Peyer's patch (tissue), 4 donors: ENCODE data around the gene CACNA1A. TPM values are rescaled to one million over a fixed set of nuclear protein-coding genes. Genes with fewer than 3 reads are reported as not detected.
"Not testable (repeated sequence)": the region's sequence is repeated elsewhere in the genome, so short reads cannot be mapped to it uniquely, and the experiment has no call there.

ENCODE experiments used
- DNase-seq, 3 donors: peaks; one replicate each; pipeline ENCODE4 v3.0.0-alpha.2; 2017 to 2019
- H3K27ac ChIP-seq, 4 donors: fragments of 200-600 bp; sonication (generic); one replicate each; pipeline ENCODE4 v1.5.1; 2016 to 2019
- H3K27me3 ChIP-seq, 2 donors: fragments of 200-600 bp; sonication (generic); one replicate each; pipeline ENCODE4 v1.5.1; 2019
- H3K36me3 ChIP-seq, 3 donors: fragments of 200-600 bp; sonication (generic); one replicate each; pipeline ENCODE4 v1.5.1; 2016 to 2019
- H3K4me1 ChIP-seq, 4 donors: fragments of 200-600 bp; sonication (generic); one replicate each; pipeline ENCODE4 v1.5.1; 2016 to 2019
- H3K4me3 ChIP-seq, 4 donors: fragments of 200-600 bp; sonication (generic); 1 replicate in 3 of 4; 2 replicates in 1 of 4; pipeline ENCODE4 v1.5.1; 2016 to 2019; ENCODE audit warnings: mild to moderate bottlenecking in 1 of 4
- H3K9me3 ChIP-seq, 4 donors: fragments of 200-600 bp; sonication (generic); one replicate each; pipeline ENCODE4 v1.5.1; 2016 to 2019; ENCODE audit warnings: mild to moderate bottlenecking in 1 of 4
- POLR2A ChIP-seq, 2 donors: fragments of 450-650 bp; IDR thresholded peaks; one replicate each; pipeline ENCODE4 v1.5.1; 2017; ENCODE audit warnings: antibody characterized with exemption in 2 of 2, mild to moderate bottlenecking in 2 of 2, moderate library complexity in 2 of 2
- total RNA-seq, 4 donors: library from RNA; depleted of rRNA; stranded (reverse); fragments of >200 nt; gene quantifications; one replicate each; pipeline ENCODE4 v1.1.0, GENCODE V29; 2016
- TF ChIP-seq, protein P1 (sequence below), 6 experiments: fragments of 450-650 bp in 4 of 6; fragments of 200-600 bp in 2 of 6; sonication (generic) in 1 of 6; IDR thresholded peaks; one replicate each; pipeline ENCODE4 v1.5.1; 2017 to 2019; ENCODE audit warnings: antibody characterized with exemption in 6 of 6, mild to moderate bottlenecking in 3 of 6, moderate library complexity in 1 of 6

The CACNA1A gene
- total RNA-seq, 4 donors from 2014 or later, result 16.8 to 25.7 (median 21.7) TPM

DNA sequence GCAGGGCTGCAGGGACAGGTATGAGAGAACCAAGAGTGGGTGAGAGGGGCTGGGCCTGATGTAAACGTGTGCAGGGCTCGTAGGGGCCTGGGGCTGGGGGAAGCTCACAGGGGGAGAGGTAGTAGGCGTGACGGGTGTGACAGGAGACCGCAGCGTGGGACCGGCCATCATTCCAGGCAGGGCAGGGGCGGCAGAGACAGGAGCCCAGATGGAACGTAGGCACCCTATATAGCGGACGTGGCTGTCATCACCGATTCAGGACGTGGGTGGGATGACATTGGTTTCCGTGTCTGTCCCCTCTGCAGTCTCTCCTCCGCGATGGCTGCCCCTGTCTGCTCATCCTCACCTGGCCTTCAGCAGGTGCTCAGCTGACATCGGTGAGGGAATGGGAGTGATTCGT is 307.6 kb downstream of the CACNA1A start:
- Histone ChIP-seq H3K4me3 (no peak overlapping the region), H3K27ac (no peak overlapping the region), H3K36me3 (no peaks in the 10 kb centered on the region), H3K4me1 (peaks cover 0 to 9% (median 0%) of the 10 kb centered on the region in 4 donors), H3K9me3 (no peaks in the 10 kb centered on the region), H3K27me3 (no peaks in the 10 kb centered on the region)
- TF ChIP-seq, protein P1, sequence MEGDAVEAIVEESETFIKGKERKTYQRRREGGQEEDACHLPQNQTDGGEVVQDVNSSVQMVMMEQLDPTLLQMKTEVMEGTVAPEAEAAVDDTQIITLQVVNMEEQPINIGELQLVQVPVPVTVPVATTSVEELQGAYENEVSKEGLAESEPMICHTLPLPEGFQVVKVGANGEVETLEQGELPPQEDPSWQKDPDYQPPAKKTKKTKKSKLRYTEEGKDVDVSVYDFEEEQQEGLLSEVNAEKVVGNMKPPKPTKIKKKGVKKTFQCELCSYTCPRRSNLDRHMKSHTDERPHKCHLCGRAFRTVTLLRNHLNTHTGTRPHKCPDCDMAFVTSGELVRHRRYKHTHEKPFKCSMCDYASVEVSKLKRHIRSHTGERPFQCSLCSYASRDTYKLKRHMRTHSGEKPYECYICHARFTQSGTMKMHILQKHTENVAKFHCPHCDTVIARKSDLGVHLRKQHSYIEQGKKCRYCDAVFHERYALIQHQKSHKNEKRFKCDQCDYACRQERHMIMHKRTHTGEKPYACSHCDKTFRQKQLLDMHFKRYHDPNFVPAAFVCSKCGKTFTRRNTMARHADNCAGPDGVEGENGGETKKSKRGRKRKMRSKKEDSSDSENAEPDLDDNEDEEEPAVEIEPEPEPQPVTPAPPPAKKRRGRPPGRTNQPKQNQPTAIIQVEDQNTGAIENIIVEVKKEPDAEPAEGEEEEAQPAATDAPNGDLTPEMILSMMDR (IDR thresholded peaks at IDR 0.05), result no peak
- TF ChIP-seq POLR2A (IDR thresholded peaks at IDR 0.05), result no peak
- DNase-seq, result no peak

DNA sequence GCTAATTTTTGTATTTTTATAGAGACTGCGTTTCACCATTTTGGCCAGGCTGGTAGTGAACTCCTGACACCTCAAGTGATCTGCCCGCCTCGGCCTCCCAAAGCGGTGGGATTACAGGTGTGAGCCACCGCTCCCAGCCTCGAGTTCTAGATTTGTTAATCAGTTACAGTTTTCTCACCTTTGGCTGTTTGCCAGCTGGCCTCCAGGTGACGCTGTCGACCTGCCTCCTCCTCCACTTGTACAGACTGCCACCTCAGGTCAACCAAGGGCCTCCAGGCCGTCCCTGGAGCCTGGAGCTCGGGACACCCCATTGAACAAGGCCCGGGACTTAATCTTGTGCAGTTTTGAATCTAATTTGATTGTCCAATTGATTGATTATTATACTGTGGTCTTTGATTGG is 310.6 kb downstream of the CACNA1A start:
- peak; percentile 72 to 92 (median 84) for DNase-seq
- H3K27me3 ChIP-seq, result no peaks in the 10 kb centered on the region
- TF ChIP-seq, protein P1 (IDR thresholded peaks at IDR 0.05), result peak; percentile 48 to 57 (median 50)
- no peak for TF ChIP-seq POLR2A (IDR thresholded peaks at IDR 0.05)
- peak overlapping the region in 2 of 4 donors; percentile 33 to 39 for H3K27ac ChIP-seq
- H3K9me3 ChIP-seq, result no peaks in the 10 kb centered on the region
- peaks cover 0 to 19% (median 0%) of the 10 kb centered on the region in 4 donors for H3K4me1 ChIP-seq
- H3K4me3 ChIP-seq, result no peak overlapping the region
- H3K36me3 ChIP-seq, result no peaks in the 10 kb centered on the region

DNA sequence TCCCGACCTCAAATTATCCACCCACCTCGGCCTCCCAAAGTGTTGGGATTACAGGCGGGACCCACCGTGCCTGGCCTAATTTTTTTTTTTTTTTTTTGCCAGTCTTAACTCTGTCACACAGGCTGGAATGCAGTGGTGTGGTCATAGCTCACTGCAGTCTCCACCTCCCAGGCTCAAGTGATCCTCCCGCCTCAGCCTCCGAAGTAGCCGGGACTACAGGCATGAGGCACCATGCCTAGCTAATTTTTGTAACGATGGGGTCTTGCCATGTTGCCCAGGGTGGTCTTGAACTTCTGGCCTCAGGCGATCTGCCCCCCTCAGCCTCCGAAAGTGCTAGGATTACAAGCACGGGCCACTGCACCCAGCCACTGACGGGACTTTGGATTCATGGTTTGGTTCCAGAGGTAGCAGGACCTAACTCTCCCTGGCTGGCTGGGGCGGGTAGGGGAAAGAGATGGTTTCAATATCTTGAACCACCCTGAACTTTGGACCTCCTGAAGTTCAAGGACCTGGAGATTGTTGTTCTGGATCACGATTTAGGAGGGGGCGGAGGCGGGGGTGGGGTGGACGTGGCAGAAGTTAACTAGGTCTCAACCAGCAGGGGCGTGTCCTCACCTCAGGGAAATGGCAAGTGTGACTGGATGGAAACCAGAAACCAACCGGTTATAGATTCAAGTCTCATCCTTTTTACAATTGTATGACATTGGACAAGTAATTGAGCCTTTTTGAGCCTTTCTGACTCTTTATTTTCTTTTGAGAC is 315.3 kb downstream of the CACNA1A start:
- peak overlapping the region in 1 of 4 donors; percentile 27 for H3K4me3 ChIP-seq
- peaks cover 0 to 19% (median 0%) of the 10 kb centered on the region in 4 donors for H3K4me1 ChIP-seq
- no peaks in the 10 kb centered on the region for H3K36me3 ChIP-seq
- no peaks in the 10 kb centered on the region for H3K27me3 ChIP-seq
- peak in 2 of 3 donors; percentile 89 for DNase-seq
- TF ChIP-seq POLR2A (IDR thresholded peaks at IDR 0.05), result peak; percentile 14 to 63
- TF ChIP-seq, protein P1 (IDR thresholded peaks at IDR 0.05), result peak in 3 of 6 experiments; percentile 3 to 20 (median 13)
- peak overlapping the region in 3 of 4 donors; percentile 46 to 92 (median 85) for H3K27ac ChIP-seq
- no peaks in the 10 kb centered on the region for H3K9me3 ChIP-seq

DNA sequence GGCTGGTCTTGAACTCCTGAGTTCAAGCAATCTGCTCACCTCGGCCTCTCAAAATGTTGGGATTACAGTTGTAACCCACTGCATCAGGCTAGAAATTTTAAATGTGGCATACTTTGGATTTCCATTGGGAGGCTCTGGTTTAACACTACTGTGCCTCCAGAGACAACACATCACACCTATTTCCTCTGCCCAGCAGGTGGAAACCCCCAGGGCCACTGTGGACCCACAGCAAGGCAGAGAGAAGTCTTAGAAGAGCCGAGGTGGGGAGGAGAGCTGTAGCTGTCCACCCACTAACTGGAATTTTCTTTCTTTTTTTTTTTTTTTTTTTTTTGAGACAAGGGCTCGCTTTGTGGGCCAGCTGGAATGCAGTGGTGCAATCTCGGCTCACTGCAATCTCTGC is 316.7 kb downstream of the CACNA1A start:
- H3K27ac ChIP-seq, result no peak overlapping the region

DNA sequence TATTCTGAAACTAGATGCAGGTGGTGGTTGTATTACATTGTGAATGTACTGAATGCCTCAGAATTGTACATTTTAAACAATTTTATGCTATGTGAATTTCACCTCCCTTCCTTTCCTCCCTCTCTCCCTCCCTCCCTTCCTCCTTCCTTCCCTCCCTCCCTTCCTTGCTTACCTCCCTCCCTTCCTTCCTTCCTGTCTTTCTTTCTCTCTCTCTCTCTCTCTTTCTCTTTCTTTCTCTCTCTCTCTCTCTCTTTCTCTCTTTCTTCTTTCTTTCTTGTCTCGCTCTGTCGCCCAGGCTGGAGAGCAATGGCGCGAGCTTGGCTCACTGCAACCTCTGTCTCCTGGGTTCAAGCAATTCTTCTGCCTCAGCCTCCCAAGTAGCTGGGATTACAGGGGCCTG is 318.9 kb downstream of the CACNA1A start:
- Histone ChIP-seq H3K4me3 (no peak overlapping the region), H3K4me1 (peaks cover 0 to 11% (median 0%) of the 10 kb centered on the region in 4 donors), H3K27me3 (no peaks in the 10 kb centered on the region), H3K27ac (no peak overlapping the region), H3K9me3 (no peaks in the 10 kb centered on the region), H3K36me3 (no peaks in the 10 kb centered on the region)
- TF ChIP-seq, protein P1 (IDR thresholded peaks at IDR 0.05), result no peak
- TF ChIP-seq POLR2A (IDR thresholded peaks at IDR 0.05), result no peak
- no peak for DNase-seq

More for the DNA sequence above, 316.7 kb downstream of the CACNA1A start:
- Histone ChIP-seq H3K27me3 (no peaks in the 10 kb centered on the region), H3K4me1 (peaks cover 0 to 10% (median 0%) of the 10 kb centered on the region in 4 donors), H3K9me3 (no peaks in the 10 kb centered on the region), H3K36me3 (no peaks in the 10 kb centered on the region), H3K4me3 (no peak overlapping the region)
- no peak for DNase-seq
- TF ChIP-seq, protein P1 (IDR thresholded peaks at IDR 0.05), result no peak
- TF ChIP-seq POLR2A (IDR thresholded peaks at IDR 0.05), result no peak

DNA sequence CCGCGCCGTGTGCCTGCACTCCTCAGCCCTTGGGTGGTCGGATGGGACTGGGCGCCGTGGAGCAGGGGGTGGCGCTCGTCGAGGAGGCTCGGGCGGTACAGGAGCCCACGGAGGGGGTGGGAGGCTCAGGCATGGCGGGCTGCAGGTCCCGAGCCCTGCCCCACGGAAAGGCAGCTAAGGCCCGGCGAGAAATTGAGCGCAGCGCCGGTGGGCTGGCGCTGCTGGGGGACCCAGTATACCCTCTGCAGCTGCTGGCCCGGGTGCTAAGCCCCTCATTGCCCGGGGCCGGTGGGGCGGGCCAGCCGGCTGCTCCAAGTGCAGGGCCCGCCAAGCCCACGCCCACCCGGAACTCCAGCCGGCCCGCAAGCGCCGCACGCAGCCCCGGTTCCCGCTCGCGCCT is 319.6 kb downstream of the CACNA1A start:
- not testable (repeated sequence) for H3K9me3 ChIP-seq, H3K27ac ChIP-seq, DNase-seq, H3K4me3 ChIP-seq, H3K36me3 ChIP-seq, H3K27me3 ChIP-seq
- H3K4me1 ChIP-seq, result peaks cover 0 to 12% (median 0%) of the 10 kb centered on the region in 4 donors

DNA sequence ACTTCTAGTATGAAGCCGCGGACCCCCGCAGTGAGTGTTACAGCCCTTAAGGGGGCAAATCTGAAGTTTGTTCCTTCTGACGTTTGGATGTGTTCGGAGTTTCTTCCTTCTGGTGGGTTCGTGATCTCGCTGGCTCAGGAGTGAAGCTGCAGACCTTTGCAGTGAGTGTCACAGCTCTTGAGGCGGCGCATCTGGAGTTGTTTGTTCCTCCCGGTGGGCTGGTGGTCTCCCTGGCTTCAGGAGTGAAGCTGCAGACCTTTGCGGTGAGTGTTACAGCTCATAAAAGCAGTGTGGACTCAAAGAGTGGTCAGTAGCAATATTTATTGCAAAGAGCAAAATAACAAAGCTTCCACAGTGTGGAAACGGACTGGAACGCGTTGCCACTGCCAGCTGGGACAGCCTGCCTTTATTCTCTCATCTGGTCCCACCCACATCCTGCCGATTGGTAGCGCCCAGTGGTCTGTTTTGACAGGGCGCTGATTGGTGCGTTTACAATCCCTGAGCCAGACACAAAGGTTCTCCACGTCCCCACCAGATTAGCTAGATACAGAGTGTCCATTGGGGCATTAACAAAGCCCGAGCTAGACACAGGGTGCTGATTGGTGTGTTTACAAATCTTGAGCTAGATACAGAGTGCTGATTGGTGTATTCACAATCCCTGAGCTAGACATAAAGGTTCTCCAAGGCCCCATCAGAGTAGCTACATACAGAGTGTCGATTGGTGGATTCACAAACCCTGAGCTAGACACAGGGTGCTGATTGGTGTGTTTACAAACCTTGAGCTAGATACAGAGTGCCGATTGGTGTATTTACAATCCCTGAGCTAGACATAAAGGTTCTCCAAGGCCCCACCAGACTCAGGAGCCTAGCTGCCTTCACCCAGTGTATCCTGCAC is 320.3 kb downstream of the CACNA1A start:
- H3K27me3 ChIP-seq, H3K9me3 ChIP-seq, H3K27ac ChIP-seq, H3K36me3 ChIP-seq, H3K4me3 ChIP-seq, DNase-seq: not testable (repeated sequence)
- H3K4me1 ChIP-seq, result peaks cover 0 to 10% (median 0%) of the 10 kb centered on the region in 4 donors

DNA sequence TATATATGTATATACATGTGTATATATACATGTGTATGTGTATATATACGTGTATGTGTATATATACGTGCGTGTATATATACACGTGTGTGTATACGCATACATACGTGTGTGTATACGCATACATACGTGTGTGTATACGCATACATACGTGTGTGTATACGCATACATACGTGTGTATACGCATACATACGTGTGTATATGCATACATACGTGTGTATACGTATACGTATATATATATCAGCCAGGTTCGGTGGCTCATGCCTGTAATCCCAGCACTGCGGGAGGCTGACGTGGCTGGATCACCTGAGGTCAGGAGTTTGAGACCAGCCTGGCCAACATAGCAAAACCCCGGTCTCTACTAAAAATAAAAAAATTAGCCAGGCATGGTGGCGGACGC is 321.4 kb downstream of the CACNA1A start:
- H3K27me3 ChIP-seq, H3K27ac ChIP-seq, DNase-seq, H3K9me3 ChIP-seq, H3K36me3 ChIP-seq, H3K4me3 ChIP-seq: not testable (repeated sequence)
- peaks cover 0 to 10% (median 0%) of the 10 kb centered on the region in 4 donors for H3K4me1 ChIP-seq
